GM21360 (cell line): ENCODE measurements around the gene MCM7.

ENCODE experiments used
- ATAC-seq: cut with Tn5 transposase; IDR thresholded peaks from one replicate; pipeline ENCODE4 v1.9.1; 2021; ENCODE audit warnings: mild to moderate bottlenecking, moderate library complexity; ENCODE audit not compliant: unreplicated experiment

MCM7 gene

GRCh38 chr7:100075418-100075817 lies 25.8 kb downstream of the MCM7 start:
- ATAC-seq, result no peak

- no peak for ATAC-seq
Measured at GRCh38 chr7:100074841-100075240, 26.4 kb downstream of the MCM7 start.

GRCh38 chr7:100072462-100072861 lies 28.7 kb downstream of the MCM7 start:
- no peak for ATAC-seq

GRCh38 chr7:100071018-100071723 lies 30.0 kb downstream of the MCM7 start:
- no peak for ATAC-seq

- ATAC-seq, result no peak
Measured at GRCh38 chr7:100069991-100070390, 31.2 kb downstream of the MCM7 start.

- no peak for ATAC-seq
Measured at GRCh38 chr7:100066953-100067352, 34.2 kb downstream of the MCM7 start.

- no peak for ATAC-seq
Measured at GRCh38 chr7:100065452-100066186, 35.6 kb downstream of the MCM7 start.

GRCh38 chr7:100064162-100064561 lies 37.0 kb downstream of the MCM7 start:
- no peak for ATAC-seq

GRCh38 chr7:100063376-100063775 lies 37.8 kb downstream of the MCM7 start:
- no peak for ATAC-seq

- ATAC-seq, result no peak
Measured at GRCh38 chr7:100061518-100062193, 39.5 kb downstream of the MCM7 start.

- no peak for ATAC-seq
Measured at GRCh38 chr7:100059251-100059739, 41.9 kb downstream of the MCM7 start.

GRCh38 chr7:100057006-100057405 lies 44.2 kb downstream of the MCM7 start:
- no peak for ATAC-seq

GRCh38 chr7:100053215-100053614 lies 48.0 kb downstream of the MCM7 start:
- ATAC-seq, result no peak

GRCh38 chr7:100051611-100052010 lies 49.6 kb downstream of the MCM7 start:
- ATAC-seq, result no peak

- peak; percentile 76 for ATAC-seq
Measured at GRCh38 chr7:100049441-100050291, 51.5 kb downstream of the MCM7 start, which contains the start of gene ZSCAN21. Gene ZSCAN21 (plus strand): TSS chr7:100049774. CDS start chr7:100057007, 7,233 bp downstream.

- no peak for ATAC-seq
Measured at GRCh38 chr7:100048680-100049079, 52.5 kb downstream of the MCM7 start.

GRCh38 chr7:100044718-100045117 lies 56.5 kb downstream of the MCM7 start:
- no peak for ATAC-seq
